OCI-LY1 (cell line): ENCODE results near the gene PARL.
A peak's percentile ranks its signal among the peaks of the same experiment; 100 is the strongest.

Source experiments
- H2AFZ ChIP-seq: fragments of 200-600 bp; sonication (generic), shearing (Covaris generic); 2 replicates; pipeline ENCODE4 v1.6.0; 2014; ENCODE audit warnings: antibody characterized with exemption, mild to moderate bottlenecking, low read length
- H3F3A ChIP-seq: fragments of 200-600 bp; sonication (generic), shearing (Covaris generic); 2 replicates; pipeline ENCODE4 v1.6.0; 2014; ENCODE audit warnings: mild to moderate bottlenecking, antibody characterized with exemption, low read length, moderate library complexity; ENCODE audit not compliant: insufficient read depth
- H3K27ac ChIP-seq: fragments of 200-600 bp; sonication (generic); 2 replicates; pipeline ENCODE4 v1.5.1; 2014; ENCODE audit warnings: low read length, mixed run types, mild to moderate bottlenecking, low read depth; ENCODE audit not compliant: poor library complexity, severe bottlenecking
- H3K27me3 ChIP-seq: fragments of 200-600 bp; sonication (generic); 2 replicates; pipeline ENCODE4 v1.6.0; 2014; ENCODE audit warnings: antibody characterized with exemption, mild to moderate bottlenecking, low read length, moderate library complexity; ENCODE audit not compliant: insufficient read depth
- H3K36me3 ChIP-seq: fragments of 200-600 bp; sonication (generic); 2 replicates; pipeline ENCODE4 v1.6.1; 2014; ENCODE audit warnings: mild to moderate bottlenecking, antibody characterized with exemption, low read length, moderate library complexity, mixed read lengths; ENCODE audit not compliant: insufficient read depth
- H3K4me1 ChIP-seq: fragments of 200-600 bp; sonication (generic); 2 replicates; pipeline ENCODE4 v1.5.1; 2014; ENCODE audit warnings: mild to moderate bottlenecking, low read length, moderate library complexity; ENCODE audit not compliant: insufficient read depth, severe bottlenecking
- H3K4me2 ChIP-seq: fragments of 200-600 bp; sonication (generic), shearing (Covaris generic); 2 replicates; pipeline ENCODE4 v1.6.1; 2014; ENCODE audit warnings: low read length
- H3K4me3 ChIP-seq: fragments of 200-600 bp; sonication (generic); 2 replicates; pipeline ENCODE4 v1.5.1; 2014; ENCODE audit warnings: low read length, low read depth, mild to moderate bottlenecking, mixed read lengths; ENCODE audit not compliant: poor library complexity, severe bottlenecking
- H3K79me2 ChIP-seq: fragments of 200-600 bp; shearing (Covaris generic); 2 replicates; pipeline ENCODE4 v1.6.1; 2016; ENCODE audit warnings: mixed run types, low read length, mixed read lengths; ENCODE audit not compliant: insufficient read depth
- H3K9ac ChIP-seq: fragments of 200-600 bp; sonication (generic), shearing (Covaris generic); 2 replicates; pipeline ENCODE4 v1.6.1; 2014; ENCODE audit warnings: mild to moderate bottlenecking, low read length, mixed read lengths
- H3K9me2 ChIP-seq: fragments of 200-600 bp; sonication (generic), shearing (Covaris generic); 2 replicates; pipeline ENCODE4 v1.6.1; 2014; ENCODE audit warnings: low read depth, mild to moderate bottlenecking, low read length, mixed read lengths
- H3K9me3 ChIP-seq: fragments of 200-600 bp; shearing (Covaris generic); 2 replicates; pipeline ENCODE4 v1.6.1; 2014; ENCODE audit warnings: low read length, mixed read lengths
- H4K20me1 ChIP-seq: fragments of 200-600 bp; sonication (generic), shearing (Covaris generic); 2 replicates; pipeline ENCODE4 v1.6.0; 2016; ENCODE audit warnings: mild to moderate bottlenecking, low read length; ENCODE audit not compliant: insufficient read depth
- EZH2 ChIP-seq: fragments of 200-600 bp; sonication (generic), shearing (Covaris generic); IDR thresholded peaks from 2 replicates; pipeline ENCODE4 v1.8.0; 2017; ENCODE audit warnings: borderline replicate concordance, mixed run types, mild to moderate bottlenecking, antibody characterized with exemption, low read length, moderate library complexity, mixed read lengths
- TF ChIP-seq, protein P1 (sequence below): fragments of 200-600 bp; sonication (generic), shearing (Covaris generic); IDR thresholded peaks from 2 replicates; pipeline ENCODE4 v1.5.1; 2017; ENCODE audit warnings: mild to moderate bottlenecking, antibody characterized with exemption, low read length, moderate library complexity, mixed read lengths

PARL gene

GRCh38 chr3:183826448-183827250 is 58.0 kb downstream of the PARL start:
- TF ChIP-seq, protein P1, sequence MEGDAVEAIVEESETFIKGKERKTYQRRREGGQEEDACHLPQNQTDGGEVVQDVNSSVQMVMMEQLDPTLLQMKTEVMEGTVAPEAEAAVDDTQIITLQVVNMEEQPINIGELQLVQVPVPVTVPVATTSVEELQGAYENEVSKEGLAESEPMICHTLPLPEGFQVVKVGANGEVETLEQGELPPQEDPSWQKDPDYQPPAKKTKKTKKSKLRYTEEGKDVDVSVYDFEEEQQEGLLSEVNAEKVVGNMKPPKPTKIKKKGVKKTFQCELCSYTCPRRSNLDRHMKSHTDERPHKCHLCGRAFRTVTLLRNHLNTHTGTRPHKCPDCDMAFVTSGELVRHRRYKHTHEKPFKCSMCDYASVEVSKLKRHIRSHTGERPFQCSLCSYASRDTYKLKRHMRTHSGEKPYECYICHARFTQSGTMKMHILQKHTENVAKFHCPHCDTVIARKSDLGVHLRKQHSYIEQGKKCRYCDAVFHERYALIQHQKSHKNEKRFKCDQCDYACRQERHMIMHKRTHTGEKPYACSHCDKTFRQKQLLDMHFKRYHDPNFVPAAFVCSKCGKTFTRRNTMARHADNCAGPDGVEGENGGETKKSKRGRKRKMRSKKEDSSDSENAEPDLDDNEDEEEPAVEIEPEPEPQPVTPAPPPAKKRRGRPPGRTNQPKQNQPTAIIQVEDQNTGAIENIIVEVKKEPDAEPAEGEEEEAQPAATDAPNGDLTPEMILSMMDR, result no peak
- no peak for TF ChIP-seq EZH2
- Histone ChIP-seq H4K20me1 (no peaks in the 10 kb centered on the region), H3K4me1 (peaks cover 16% of the 10 kb centered on the region), H3F3A (peaks cover 9% of the 10 kb centered on the region; the same call in 1 of the 2 replicates), H3K4me3 (no peak overlapping the region), H3K27ac (peak overlapping the region; percentile 0), H3K79me2 (no peaks in the 10 kb centered on the region), H3K9me2 (no peaks in the 10 kb centered on the region), H3K27me3 (no peaks in the 10 kb centered on the region), H3K36me3 (peaks cover 26% of the 10 kb centered on the region), H3K4me2 (no peak overlapping the region), H2AFZ (no peak overlapping the region), H3K9ac (no peak overlapping the region), H3K9me3 (no peaks in the 10 kb centered on the region)

DNA sequence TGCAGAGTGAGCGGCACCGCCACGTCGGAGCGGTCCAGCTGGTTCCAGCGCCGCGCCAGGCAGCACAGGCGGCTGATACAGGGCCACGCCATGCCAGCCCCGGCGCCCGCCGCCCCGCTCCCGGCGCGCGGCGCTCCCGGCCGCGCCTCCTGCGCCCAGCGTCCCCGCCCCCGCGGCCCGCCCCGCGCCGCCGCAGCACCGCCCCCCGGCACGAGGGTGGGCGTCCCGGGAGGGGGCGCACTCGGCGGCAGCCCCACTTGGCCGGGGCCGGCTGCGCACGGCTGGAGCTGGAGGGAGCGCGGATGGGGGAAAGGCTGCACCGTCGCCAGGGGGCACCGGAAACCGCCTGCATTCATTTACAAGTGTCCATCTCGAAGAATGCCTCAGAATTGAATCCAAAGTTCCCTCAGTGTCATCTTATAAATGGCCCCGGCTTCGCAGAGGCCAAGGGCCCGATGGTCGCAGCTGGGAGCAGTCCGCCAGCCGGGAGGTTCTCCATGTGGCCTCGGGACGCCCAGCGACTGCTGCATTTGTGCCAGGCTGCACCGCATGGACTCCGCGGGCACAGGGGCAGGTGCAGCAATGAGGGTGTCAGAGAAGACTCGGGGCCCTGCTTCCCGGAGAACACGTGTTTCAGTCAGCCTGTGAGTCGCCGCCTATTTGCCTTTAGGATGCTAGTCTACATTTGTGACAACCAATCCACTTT is 59.1 kb downstream of the PARL start, which contains the start of gene MAP6D1:
TSS of gene MAP6D1 (minus strand) at position 122 of the 706 bp plus-strand sequence. CDS start at position 92, 30 bp downstream.
- no peak for TF ChIP-seq EZH2
- TF ChIP-seq, protein P1, result peak; percentile 62
- Histone ChIP-seq H3K27me3 (no peaks in the 10 kb centered on the region), H3K9me3 (no peaks in the 10 kb centered on the region), H3F3A (peaks cover 9% of the 10 kb centered on the region; the same call in 1 of the 2 replicates), H3K4me2 (peak within 1 kb of the TSS; percentile 68), H3K4me1 (peaks cover 16% of the 10 kb centered on the region), H3K4me3 (peak within 1 kb of the TSS; percentile 64), H3K79me2 (no peaks in the 10 kb centered on the region), H3K9ac (peak within 1 kb of the TSS; percentile 62), H4K20me1 (no peaks in the 10 kb centered on the region), H2AFZ (no peak within 1 kb of the TSS), H3K36me3 (peaks cover 16% of the 10 kb centered on the region), H3K27ac (peak within 1 kb of the TSS; percentile 0), H3K9me2 (no peaks in the 10 kb centered on the region)

GRCh38 chr3:183824761-183825455 is 59.8 kb downstream of the PARL start:
- H3K9ac ChIP-seq, result peak overlapping the region; percentile 62
- peak overlapping the region; percentile 64 for H3K4me3 ChIP-seq
- H3K27me3 ChIP-seq, result no peaks in the 10 kb centered on the region
- peak overlapping the region; percentile 68 for H3K4me2 ChIP-seq
- no peaks in the 10 kb centered on the region for H4K20me1 ChIP-seq
- no peak overlapping the region for H2AFZ ChIP-seq
- TF ChIP-seq, protein P1, result no peak; the same call in 1 of the 2 replicates
- no peak for TF ChIP-seq EZH2
- peaks cover 9% of the 10 kb centered on the region; the same call in 1 of the 2 replicates for H3F3A ChIP-seq
- no peaks in the 10 kb centered on the region for H3K9me2 ChIP-seq
- peaks cover 10% of the 10 kb centered on the region for H3K36me3 ChIP-seq
- no peaks in the 10 kb centered on the region for H3K79me2 ChIP-seq
- no peak overlapping the region for H3K27ac ChIP-seq
- no peaks in the 10 kb centered on the region for H3K9me3 ChIP-seq
- H3K4me1 ChIP-seq, result peaks cover 16% of the 10 kb centered on the region
